H1 (cell line): ENCODE results near the gene CHD6. TPM values are rescaled to one million over a fixed set of nuclear protein-coding genes. Genes with fewer than 3 reads are reported as not detected.

Experiments used
- CTCF ChIA-PET: fragments of 300-600 bp; sonication (Branson Sonifier 250); formaldehyde crosslinking; loops from one replicate; lab custom pipeline; 2021; ENCODE audit not compliant: partially characterized antibody; lab: Charles Lee
- POLR2A ChIA-PET: fragments of 300-600 bp; sonication (Branson Sonifier 250); formaldehyde crosslinking; loops from one replicate; lab custom pipeline; 2021; ENCODE audit warnings: inconsistent platforms; ENCODE audit not compliant: partially characterized antibody; lab: Charles Lee
- DNase-seq, 2 experiments: peaks; one replicate each; pipeline versions ENCODE4 v3.0.0 to v3.0.0-alpha.2; 2010 to 2022; ENCODE audit warnings: low spot score in 2 of 2, low read depth in 1 of 2, mixed read lengths in 1 of 2
- FAIRE-seq: peaks from 2 replicates; lab custom pipeline; 2011; peaks lifted over from hg19 to GRCh38; lab: Jason Lieb, UNC
- H2AFZ ChIP-seq: 2 replicates; pipeline ENCODE4 v1.8.1; 2012; ENCODE audit warnings: low read length, inconsistent platforms
- H2AK5ac ChIP-seq: 2 replicates; pipeline ENCODE4 v1.6.1; 2013; ENCODE audit warnings: low read depth, low read length
- H2BK120ac ChIP-seq: replicated peaks from 2 replicates; pipeline ENCODE3; 2013; ENCODE audit warnings: low read depth, low read length, inconsistent platforms
- H2BK12ac ChIP-seq: 2 replicates; pipeline ENCODE4 v1.6.1; 2013; ENCODE audit warnings: low read depth, low read length
- H2BK15ac ChIP-seq: 2 replicates; pipeline ENCODE4 v1.6.1; 2013; ENCODE audit warnings: low read length
- H2BK20ac ChIP-seq: 2 replicates; pipeline ENCODE4 v1.6.1; 2013; ENCODE audit warnings: low read length
- H2BK5ac ChIP-seq: 2 replicates; pipeline ENCODE4 v1.6.1; 2013; ENCODE audit warnings: low read depth, low read length
- H3K14ac ChIP-seq: 2 replicates; pipeline ENCODE4 v1.6.1; 2013; ENCODE audit warnings: inconsistent platforms; ENCODE audit not compliant: insufficient read length
- H3K18ac ChIP-seq: 2 replicates; pipeline ENCODE4 v1.6.1; 2013; ENCODE audit warnings: low read length; ENCODE audit errors: extremely low read depth
- H3K23ac ChIP-seq: 2 replicates; pipeline ENCODE4 v1.6.1; 2013; ENCODE audit warnings: inconsistent platforms; ENCODE audit not compliant: insufficient read length
- H3K23me2 ChIP-seq: 2 replicates; pipeline ENCODE4 v1.6.1; 2013; ENCODE audit warnings: low read depth, low read length
- H3K27ac ChIP-seq: 2 replicates; pipeline ENCODE4 v1.6.1; 2011; ENCODE audit warnings: low read depth, low read length, inconsistent platforms
- H3K27me3 ChIP-seq, 4 experiments: replicated peaks in 1 of 4; 1 replicate in 1 of 4; 2 replicates in 3 of 4; pipeline versions ENCODE4 v1.6.1 to v1.8.1; 2011 to 2013; ENCODE audit warnings: low read length in 3 of 4, mild to moderate bottlenecking in 3 of 4, inconsistent platforms in 2 of 4, mixed read lengths in 2 of 4, moderate library complexity in 1 of 4; ENCODE audit not compliant: control insufficient read depth in 3 of 4, insufficient read depth in 3 of 4; ENCODE audit errors: extremely low read depth in 1 of 4
- H3K36me3 ChIP-seq, 4 experiments: 2 replicates each; pipeline versions ENCODE4 v1.6.1 to v1.8.1; 2011 to 2013; ENCODE audit warnings: mild to moderate bottlenecking in 4 of 4, low read length in 3 of 4, moderate library complexity in 2 of 4, control low read depth in 1 of 4, inconsistent platforms in 1 of 4; ENCODE audit not compliant: insufficient read depth in 4 of 4, control insufficient read depth in 2 of 4
- H3K4ac ChIP-seq: replicated peaks from 2 replicates; pipeline ENCODE3; 2013; ENCODE audit warnings: low read length, low read depth, mixed read lengths, inconsistent platforms; ENCODE audit not compliant: insufficient read length
- H3K4me1 ChIP-seq, 4 experiments: replicated peaks in 1 of 4; 1 replicate in 1 of 4; 2 replicates in 3 of 4; pipeline versions ENCODE4 v1.6.1 to v1.8.1; 2011 to 2013; ENCODE audit warnings: low read length in 3 of 4, inconsistent platforms in 2 of 4, mixed read lengths in 1 of 4; ENCODE audit not compliant: insufficient read depth in 4 of 4, control insufficient read depth in 3 of 4
- H3K4me2 ChIP-seq, 2 experiments: 2 replicates each; pipeline versions ENCODE4 v1.6.1 to v1.8.1; 2011 to 2013; ENCODE audit warnings: low read depth in 2 of 2, low read length in 2 of 2, control low read depth in 1 of 2, inconsistent platforms in 1 of 2, mild to moderate bottlenecking in 1 of 2; ENCODE audit not compliant: insufficient read depth in 1 of 2
- H3K4me3 ChIP-seq, 4 experiments: fragments of 200-600, 300-600 bp in 1 of 4; sonication (generic), shearing (Covaris generic), sonication (Bioruptor Twin) in 1 of 4; 2 replicates each; pipeline versions ENCODE4 v1.5.1 to v1.8.1; 2011 to 2016; ENCODE audit warnings: low read length in 4 of 4, low read depth in 3 of 4, control low read depth in 2 of 4, inconsistent platforms in 2 of 4, mild to moderate bottlenecking in 2 of 4, mixed read lengths in 1 of 4, moderate library complexity in 1 of 4; ENCODE audit not compliant: insufficient read depth in 2 of 4; ENCODE audit errors: extremely low read depth in 1 of 4
- H3K56ac ChIP-seq: replicated peaks from 2 replicates; pipeline ENCODE3; 2013; ENCODE audit warnings: low read depth, mild to moderate bottlenecking, mixed read lengths, low read length, inconsistent platforms; ENCODE audit not compliant: insufficient read length
- H3K79me1 ChIP-seq: 2 replicates; pipeline ENCODE4 v1.6.1; 2013; ENCODE audit warnings: low read depth, low read length, control low read depth
- H3K79me2 ChIP-seq, 2 experiments: 2 replicates each; pipeline versions ENCODE4 v1.6.1 to v1.8.1; 2012 to 2013; ENCODE audit warnings: low read length in 2 of 2, mild to moderate bottlenecking in 2 of 2, inconsistent platforms in 1 of 2; ENCODE audit not compliant: insufficient read depth in 2 of 2, control insufficient read depth in 1 of 2
- H3K9ac ChIP-seq, 4 experiments: replicated peaks in 1 of 4; 1 replicate in 1 of 4; 2 replicates in 3 of 4; pipeline versions ENCODE4 v1.6.1 to v1.8.1; 2011 to 2013; ENCODE audit warnings: low read depth in 3 of 4, low read length in 3 of 4, control low read depth in 2 of 4, mild to moderate bottlenecking in 2 of 4, moderate library complexity in 2 of 4, inconsistent platforms in 1 of 4; ENCODE audit errors: extremely low read depth in 1 of 4
- H3K9me3 ChIP-seq, 2 experiments: 2 replicates each; pipeline versions ENCODE4 v1.6.1 to v1.8.1; 2012 to 2013; ENCODE audit warnings: mild to moderate bottlenecking in 2 of 2, moderate library complexity in 2 of 2, control low read depth in 1 of 2, inconsistent platforms in 1 of 2, low read depth in 1 of 2, low read length in 1 of 2, mixed read lengths in 1 of 2; ENCODE audit not compliant: insufficient read depth in 2 of 2
- H4K20me1 ChIP-seq, 2 experiments: replicated peaks in 1 of 2; 2 replicates each; pipeline versions ENCODE3 to v1.8.1; 2011 to 2013; ENCODE audit warnings: inconsistent platforms in 2 of 2, low read length in 2 of 2, mild to moderate bottlenecking in 1 of 2; ENCODE audit not compliant: insufficient read depth in 2 of 2, control insufficient read depth in 1 of 2
- H4K5ac ChIP-seq: 2 replicates; pipeline ENCODE4 v1.6.1; 2013; ENCODE audit warnings: low read length, low read depth, mixed read lengths, inconsistent platforms; ENCODE audit not compliant: insufficient read length
- H4K8ac ChIP-seq: 2 replicates; pipeline ENCODE4 v1.8.0; 2013; ENCODE audit warnings: mild to moderate bottlenecking, moderate library complexity, low read length, inconsistent platforms; ENCODE audit not compliant: insufficient read depth; ENCODE audit errors: extremely low read depth
- H4K91ac ChIP-seq: replicated peaks from 2 replicates; pipeline ENCODE3; 2013; ENCODE audit warnings: low read length, mixed read lengths, inconsistent platforms; ENCODE audit not compliant: insufficient read length
- ASH2L ChIP-seq: fragments of 200-600, 300-600 bp; sonication (generic); IDR thresholded peaks from one replicate; pipeline ENCODE4 v1.7.1; 2017; ENCODE audit warnings: low read length
- CBX8 ChIP-seq: fragments of 300-800, 300-1000 bp; sonication (generic); IDR thresholded peaks from 2 replicates; pipeline ENCODE4 v1.7.1; 2016; ENCODE audit warnings: low read depth, low read length, borderline replicate concordance
- EZH2 ChIP-seq: fragments of 200-600 bp; sonication (generic); IDR thresholded peaks from 2 replicates; pipeline ENCODE4 v1.7.1; 2012; ENCODE audit warnings: low read depth, mild to moderate bottlenecking, moderate library complexity, low read length, inconsistent platforms; ENCODE audit not compliant: severe bottlenecking
- FOSL1 ChIP-seq: IDR thresholded peaks from 2 replicates; pipeline ENCODE4 v1.6.1; 2011; ENCODE audit warnings: mild to moderate bottlenecking, low read depth, low read length, moderate library complexity; ENCODE audit not compliant: insufficient read depth
- HDAC6 ChIP-seq: IDR thresholded peaks from one replicate; pipeline ENCODE4 v1.7.1; 2012; ENCODE audit warnings: low read depth, mild to moderate bottlenecking, inconsistent platforms, low read length, moderate library complexity
- KDM5A ChIP-seq: fragments of 200-600 bp; IDR thresholded peaks from 2 replicates; pipeline ENCODE4 v1.7.1; 2012; ENCODE audit warnings: mild to moderate bottlenecking, low read length, inconsistent platforms, mixed read lengths
- NRF1 ChIP-seq: IDR thresholded peaks from 2 replicates; pipeline ENCODE4 v1.6.1; 2011; ENCODE audit warnings: mild to moderate bottlenecking, low read depth, low read length, improper control_type of control experiment
- POLR2A ChIP-seq, 2 experiments: IDR thresholded peaks; 1 replicate in 1 of 2; 2 replicates in 1 of 2; pipeline ENCODE4 v1.6.1; 2011; ENCODE audit warnings: low read depth in 2 of 2, low read length in 2 of 2, mild to moderate bottlenecking in 2 of 2; ENCODE audit errors: control extremely low read depth in 1 of 2
- WGBS, 2 experiments: shearing (Covaris generic) in 1 of 2; methylation state at CpG; one replicate each; pipeline versions ENCODE4 v1.1.6 to v1.1.7; 2013 to 2015; ENCODE audit warnings: low lambda C conversion rate in 2 of 2, mixed read lengths in 2 of 2, inconsistent platforms in 1 of 2, low coverage in 1 of 2, missing lambda C conversion rate in 1 of 2; ENCODE audit not compliant: insufficient replicate concordance in 2 of 2, insufficient coverage in 1 of 2, insufficient read length in 1 of 2; ENCODE audit errors: extremely low coverage in 1 of 2, missing lambda C conversion rate in 1 of 2; 5-methylcytosine and 5-hydroxymethylcytosine counted together
- polyA plus RNA-seq, 7 experiments: library from polyadenylated mRNA; depleted of rRNA in 3 of 7; stranded (reverse) in 5 of 7; unstranded in 2 of 7; fragments of >200 nt in 5 of 7; fragments of 200-250 nt in 2 of 7; gene quantifications; 1 replicate in 5 of 7; 2 replicates in 1 of 7; 4 replicates in 1 of 7; pipeline versions ENCODE4 v1.2.1 to v1.2.3, GENCODE V29; 2011 to 2013; ENCODE audit warnings: missing spikeins in 2 of 7, mixed read lengths in 2 of 7
- total RNA-seq: library from RNA; stranded (reverse); fragmentation: NEBNext Ultra II Directional; extraction: Animal tissue kit (Norgen Biotek cat#: 25700); gene quantifications from 2 replicates; pipeline ENCODE4 v1.2.1, GENCODE V29; 2021

Gene CHD6
- total and polyA plus RNA-seq, 2 of the 8 experiments (the other 6 are each of a cell fraction or from before 2014, with no cell fraction given) = 11.1 to 62.9 TPM

- Histone ChIP-seq H3K56ac (no peak overlapping the region), H4K5ac (no peak overlapping the region), H3K23me2 (no peaks in the 10 kb centered on the region; the same call in 1 of the 2 replicates), H2BK120ac (no peak overlapping the region), H2BK5ac (no peak overlapping the region), H4K8ac (no peak overlapping the region), H3K9me3 (no peaks in the 10 kb centered on the region), H3K27me3 (no peaks in the 10 kb centered on the region), H3K79me2 (no peaks in the 10 kb centered on the region), H3K9ac (no peak overlapping the region), H4K91ac (no peak overlapping the region), H4K20me1 (peaks cover 0 to 2% of the 10 kb centered on the region in 2 experiments), H3K18ac (no peak overlapping the region), H3K4me1 (no peaks in the 10 kb centered on the region), H3K4ac (no peak overlapping the region), H3K36me3 (no peaks in the 10 kb centered on the region), H2BK15ac (no peak overlapping the region), H3K14ac (no peak overlapping the region), H2BK20ac (no peak overlapping the region), H3K79me1 (no peaks in the 10 kb centered on the region), H3K23ac (no peak overlapping the region), H2AFZ (no peak overlapping the region), H2AK5ac (no peak overlapping the region), H3K4me3 (no peak overlapping the region), H2BK12ac (no peak overlapping the region), H3K27ac (no peak overlapping the region), H3K4me2 (no peak overlapping the region)
- no peak for FAIRE-seq
- ChIA-PET CTCF (interaction anchor here (1.4 kb wide), 1 partner anchor 40 kb away, joined by 4 read pairs; no protein-coding TSS in a partner anchor), POLR2A (interaction anchor here (0.8 to 1.3 kb wide), 3 partner anchors 8 to 10 kb away, joined by 3 read pairs; no protein-coding TSS in a partner anchor)
- DNase-seq = no peak
- WGBS, 2 experiments = 88% methylated on average over 3 of the region's 3 CpGs; no CpG with 5 or more reads in 1 of the 2 experiments
- no peak for TF ChIP-seq NRF1
- TF ChIP-seq HDAC6 = no peak
- TF ChIP-seq POLR2A (IDR thresholded peaks at IDR 0.05; ENCODE audit: control extremely low read depth in 1 of 2, low read depth in 2 of 2, low read length in 2 of 2) = no peak
- TF ChIP-seq FOSL1 = no peak
- no peak for TF ChIP-seq KDM5A
- TF ChIP-seq ASH2L = no peak
- TF ChIP-seq CBX8 = no peak
- TF ChIP-seq EZH2 = no peak
Measured at GRCh38 chr20:41355192-41355591, 263.0 kb downstream of the CHD6 start.
